HepG2 (cell line): Measurements from ENCODE around the gene ANKRD31. TPM values are rescaled to one million over a fixed set of nuclear protein-coding genes. Genes with fewer than 3 reads are reported as not detected.

Source experiments
- CBX5 ChIP-seq: sonication (generic); formaldehyde crosslinking; IDR thresholded peaks from 2 replicates; pipeline ENCODE4 v1.4.0; 2020; ENCODE audit warnings: missing genetic modification reagents, borderline replicate concordance
- ELF3 ChIP-seq: IDR thresholded peaks from 2 replicates; pipeline ENCODE4 v1.6.1; 2016; ENCODE audit warnings: missing genetic modification reagents, missing compliant biosample characterization
- FOXA1 ChIP-seq, 2 experiments: fragments of 450-650 bp in 1 of 2; sonication (generic) in 1 of 2; formaldehyde crosslinking in 1 of 2; IDR thresholded peaks; 2 replicates each; pipeline versions ENCODE4 v1.4.0 to v1.6.1; 2016 to 2020; ENCODE audit warnings: missing genetic modification reagents in 1 of 2
- HDAC2 ChIP-seq: sonication (generic); formaldehyde crosslinking; IDR thresholded peaks from 2 replicates; pipeline ENCODE4 v1.4.0; 2020; ENCODE audit warnings: missing genetic modification reagents
- HNF4A ChIP-seq: sonication (generic); formaldehyde crosslinking; IDR thresholded peaks from 2 replicates; pipeline ENCODE4 v1.4.0; 2020; ENCODE audit warnings: missing genetic modification reagents
- MED1 ChIP-seq: sonication (generic); formaldehyde crosslinking; IDR thresholded peaks from 2 replicates; pipeline ENCODE4 v1.4.0; 2020; ENCODE audit warnings: missing genetic modification reagents
- MIER3 ChIP-seq: IDR thresholded peaks from 2 replicates; pipeline ENCODE4 v1.6.1; 2016; ENCODE audit warnings: missing compliant biosample characterization, borderline replicate concordance
- ZNF350 ChIP-seq: sonication (generic); formaldehyde crosslinking; IDR thresholded peaks from 2 replicates; pipeline ENCODE4 v1.4.0; 2020; ENCODE audit warnings: mild to moderate bottlenecking, low read depth, missing genetic modification reagents, borderline replicate concordance
- ZNF607 ChIP-seq: sonication (generic); formaldehyde crosslinking; IDR thresholded peaks from 2 replicates; pipeline ENCODE4 v1.5.1; 2020; ENCODE audit warnings: missing genetic modification reagents, mild to moderate bottlenecking, borderline replicate concordance
- ZNF883 ChIP-seq: sonication (generic); formaldehyde crosslinking; IDR thresholded peaks from 2 replicates; pipeline ENCODE4 v1.5.1; 2020; ENCODE audit warnings: mild to moderate bottlenecking, missing genetic modification reagents; ENCODE audit errors: not compliant biosample characterization
- polyA plus RNA-seq, 8 experiments: library from polyadenylated mRNA; depleted of rRNA in 3 of 8; stranded (reverse) in 7 of 8; unstranded in 1 of 8; fragments of >200 nt; fragmentation: Illumina TruSeq in 4 of 8; extraction: Trizol in 4 of 8; gene quantifications; 2 replicates each; pipeline versions ENCODE4 v1.2.1 to v1.2.3, GENCODE V29; 2011 to 2016; ENCODE audit warnings: low read depth in 4 of 8, missing spikeins in 1 of 8, mixed read lengths in 1 of 8; ENCODE audit not compliant: insufficient read depth in 1 of 8
- total RNA-seq, 5 experiments: library from RNA; depleted of rRNA; stranded (reverse); fragments of >200 nt; fragmentation: Illumina TruSeq; extraction: Trizol; gene quantifications; 2 replicates each; pipeline ENCODE4 v1.2.3, GENCODE V29; 2016; ENCODE audit warnings: low read depth in 1 of 5
- TF ChIP-seq, protein P1 (sequence below): sonication (generic); formaldehyde crosslinking; IDR thresholded peaks from 2 replicates; pipeline ENCODE4 v1.4.0; 2020; ENCODE audit warnings: missing genetic modification reagents
- TF ChIP-seq, protein P2 (sequence below): sonication (generic); formaldehyde crosslinking; IDR thresholded peaks from 2 replicates; pipeline ENCODE4 v1.5.0; 2020; ENCODE audit warnings: mild to moderate bottlenecking, missing genetic modification reagents
- TF ChIP-seq, protein P3 (sequence below): sonication (generic); formaldehyde crosslinking; IDR thresholded peaks from 2 replicates; pipeline ENCODE4 v1.5.0; 2020; ENCODE audit warnings: mild to moderate bottlenecking, missing genetic modification reagents
- TF ChIP-seq, protein P4 (sequence below): sonication (generic); formaldehyde crosslinking; IDR thresholded peaks from 2 replicates; pipeline ENCODE4 v1.4.0; 2020; ENCODE audit warnings: missing genetic modification reagents, mild to moderate bottlenecking, borderline replicate concordance

ANKRD31 gene
- total and polyA plus RNA-seq, 2 of the 13 experiments (the other 11 are each of a cell fraction or from before 2014, with no cell fraction given), result 0.01 to 0.09 TPM

DNA sequence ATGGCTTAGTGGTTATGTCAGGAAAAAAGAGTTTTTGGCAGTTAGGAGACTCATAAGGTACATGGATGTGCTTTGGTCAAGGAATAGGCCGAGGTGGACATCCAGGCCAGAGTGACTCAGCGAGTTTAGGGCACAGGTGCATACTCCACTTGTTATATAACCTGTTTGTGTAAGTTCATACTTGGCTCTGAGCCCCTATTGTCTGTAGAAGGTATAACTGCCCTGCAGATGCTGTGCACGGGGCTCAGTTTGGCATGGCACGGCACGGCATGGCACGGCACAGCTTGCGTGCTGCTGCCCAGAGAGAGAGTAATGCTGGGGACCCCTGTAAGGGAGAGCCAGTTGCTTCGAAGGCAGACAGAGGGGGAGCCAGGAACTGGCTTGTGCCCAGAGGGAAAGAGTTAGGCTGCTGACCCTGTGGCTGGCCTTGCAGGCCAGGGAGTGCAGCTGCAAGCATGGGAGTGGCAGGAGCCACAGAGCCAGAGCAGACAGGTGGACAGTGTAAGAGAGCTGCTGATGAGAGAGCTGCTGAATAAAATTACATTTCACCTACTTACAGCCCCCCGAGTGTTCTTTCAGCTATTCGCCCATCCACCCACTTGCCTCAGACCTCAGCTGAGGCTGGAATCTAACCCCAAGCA is 216.5 kb downstream of the ANKRD31 start (continued):
- TF ChIP-seq, protein P1, sequence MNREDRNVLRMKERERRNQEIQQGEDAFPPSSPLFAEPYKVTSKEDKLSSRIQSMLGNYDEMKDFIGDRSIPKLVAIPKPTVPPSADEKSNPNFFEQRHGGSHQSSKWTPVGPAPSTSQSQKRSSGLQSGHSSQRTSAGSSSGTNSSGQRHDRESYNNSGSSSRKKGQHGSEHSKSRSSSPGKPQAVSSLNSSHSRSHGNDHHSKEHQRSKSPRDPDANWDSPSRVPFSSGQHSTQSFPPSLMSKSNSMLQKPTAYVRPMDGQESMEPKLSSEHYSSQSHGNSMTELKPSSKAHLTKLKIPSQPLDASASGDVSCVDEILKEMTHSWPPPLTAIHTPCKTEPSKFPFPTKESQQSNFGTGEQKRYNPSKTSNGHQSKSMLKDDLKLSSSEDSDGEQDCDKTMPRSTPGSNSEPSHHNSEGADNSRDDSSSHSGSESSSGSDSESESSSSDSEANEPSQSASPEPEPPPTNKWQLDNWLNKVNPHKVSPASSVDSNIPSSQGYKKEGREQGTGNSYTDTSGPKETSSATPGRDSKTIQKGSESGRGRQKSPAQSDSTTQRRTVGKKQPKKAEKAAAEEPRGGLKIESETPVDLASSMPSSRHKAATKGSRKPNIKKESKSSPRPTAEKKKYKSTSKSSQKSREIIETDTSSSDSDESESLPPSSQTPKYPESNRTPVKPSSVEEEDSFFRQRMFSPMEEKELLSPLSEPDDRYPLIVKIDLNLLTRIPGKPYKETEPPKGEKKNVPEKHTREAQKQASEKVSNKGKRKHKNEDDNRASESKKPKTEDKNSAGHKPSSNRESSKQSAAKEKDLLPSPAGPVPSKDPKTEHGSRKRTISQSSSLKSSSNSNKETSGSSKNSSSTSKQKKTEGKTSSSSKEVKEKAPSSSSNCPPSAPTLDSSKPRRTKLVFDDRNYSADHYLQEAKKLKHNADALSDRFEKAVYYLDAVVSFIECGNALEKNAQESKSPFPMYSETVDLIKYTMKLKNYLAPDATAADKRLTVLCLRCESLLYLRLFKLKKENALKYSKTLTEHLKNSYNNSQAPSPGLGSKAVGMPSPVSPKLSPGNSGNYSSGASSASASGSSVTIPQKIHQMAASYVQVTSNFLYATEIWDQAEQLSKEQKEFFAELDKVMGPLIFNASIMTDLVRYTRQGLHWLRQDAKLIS (CRISPR knock-in tag), result no peak
- TF ChIP-seq ZNF607 (0 out of 2 replicates have a peak, but pooled peaks have one; percentile 27), FOXA1 (IDR thresholded peaks at IDR 0.05) (no peak), FOXA1 (CRISPR knock-in tag; IDR thresholded peaks at IDR 0.05) (peak; percentile 40; the same call in 1 of the 2 replicates), ZNF350 (CRISPR knock-in tag) (peak; percentile 53; the same call in 1 of the 2 replicates), MED1 (CRISPR knock-in tag) (peak; percentile 87), CBX5 (CRISPR knock-in tag) (peak; percentile 50; the same call in 1 of the 2 replicates), ZNF883 (peak; percentile 29), ELF3 (CRISPR knock-in tag) (no peak), HNF4A (CRISPR knock-in tag) (peak; percentile 74; the same call in 1 of the 2 replicates), HDAC2 (CRISPR knock-in tag) (peak; percentile 57; the same call in 1 of the 2 replicates), MIER3 (CRISPR knock-in tag) (0 out of 2 replicates have a peak, but pooled peaks have one; percentile 42)
- TF ChIP-seq, protein P2, sequence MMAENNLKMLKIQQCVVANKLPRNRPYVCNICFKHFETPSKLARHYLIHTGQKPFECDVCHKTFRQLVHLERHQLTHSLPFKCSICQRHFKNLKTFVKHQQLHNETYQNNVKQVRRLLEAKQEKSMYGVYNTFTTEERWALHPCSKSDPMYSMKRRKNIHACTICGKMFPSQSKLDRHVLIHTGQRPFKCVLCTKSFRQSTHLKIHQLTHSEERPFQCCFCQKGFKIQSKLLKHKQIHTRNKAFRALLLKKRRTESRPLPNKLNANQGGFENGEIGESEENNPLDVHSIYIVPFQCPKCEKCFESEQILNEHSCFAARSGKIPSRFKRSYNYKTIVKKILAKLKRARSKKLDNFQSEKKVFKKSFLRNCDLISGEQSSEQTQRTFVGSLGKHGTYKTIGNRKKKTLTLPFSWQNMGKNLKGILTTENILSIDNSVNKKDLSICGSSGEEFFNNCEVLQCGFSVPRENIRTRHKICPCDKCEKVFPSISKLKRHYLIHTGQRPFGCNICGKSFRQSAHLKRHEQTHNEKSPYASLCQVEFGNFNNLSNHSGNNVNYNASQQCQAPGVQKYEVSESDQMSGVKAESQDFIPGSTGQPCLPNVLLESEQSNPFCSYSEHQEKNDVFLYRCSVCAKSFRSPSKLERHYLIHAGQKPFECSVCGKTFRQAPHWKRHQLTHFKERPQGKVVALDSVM (CRISPR knock-in tag), result no peak
- TF ChIP-seq, protein P3, sequence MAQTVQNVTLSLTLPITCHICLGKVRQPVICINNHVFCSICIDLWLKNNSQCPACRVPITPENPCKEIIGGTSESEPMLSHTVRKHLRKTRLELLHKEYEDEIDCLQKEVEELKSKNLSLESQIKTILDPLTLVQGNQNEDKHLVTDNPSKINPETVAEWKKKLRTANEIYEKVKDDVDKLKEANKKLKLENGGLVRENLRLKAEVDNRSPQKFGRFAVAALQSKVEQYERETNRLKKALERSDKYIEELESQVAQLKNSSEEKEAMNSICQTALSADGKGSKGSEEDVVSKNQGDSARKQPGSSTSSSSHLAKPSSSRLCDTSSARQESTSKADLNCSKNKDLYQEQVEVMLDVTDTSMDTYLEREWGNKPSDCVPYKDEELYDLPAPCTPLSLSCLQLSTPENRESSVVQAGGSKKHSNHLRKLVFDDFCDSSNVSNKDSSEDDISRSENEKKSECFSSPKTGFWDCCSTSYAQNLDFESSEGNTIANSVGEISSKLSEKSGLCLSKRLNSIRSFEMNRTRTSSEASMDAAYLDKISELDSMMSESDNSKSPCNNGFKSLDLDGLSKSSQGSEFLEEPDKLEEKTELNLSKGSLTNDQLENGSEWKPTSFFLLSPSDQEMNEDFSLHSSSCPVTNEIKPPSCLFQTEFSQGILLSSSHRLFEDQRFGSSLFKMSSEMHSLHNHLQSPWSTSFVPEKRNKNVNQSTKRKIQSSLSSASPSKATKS (CRISPR knock-in tag), result no peak
- TF ChIP-seq, protein P4, sequence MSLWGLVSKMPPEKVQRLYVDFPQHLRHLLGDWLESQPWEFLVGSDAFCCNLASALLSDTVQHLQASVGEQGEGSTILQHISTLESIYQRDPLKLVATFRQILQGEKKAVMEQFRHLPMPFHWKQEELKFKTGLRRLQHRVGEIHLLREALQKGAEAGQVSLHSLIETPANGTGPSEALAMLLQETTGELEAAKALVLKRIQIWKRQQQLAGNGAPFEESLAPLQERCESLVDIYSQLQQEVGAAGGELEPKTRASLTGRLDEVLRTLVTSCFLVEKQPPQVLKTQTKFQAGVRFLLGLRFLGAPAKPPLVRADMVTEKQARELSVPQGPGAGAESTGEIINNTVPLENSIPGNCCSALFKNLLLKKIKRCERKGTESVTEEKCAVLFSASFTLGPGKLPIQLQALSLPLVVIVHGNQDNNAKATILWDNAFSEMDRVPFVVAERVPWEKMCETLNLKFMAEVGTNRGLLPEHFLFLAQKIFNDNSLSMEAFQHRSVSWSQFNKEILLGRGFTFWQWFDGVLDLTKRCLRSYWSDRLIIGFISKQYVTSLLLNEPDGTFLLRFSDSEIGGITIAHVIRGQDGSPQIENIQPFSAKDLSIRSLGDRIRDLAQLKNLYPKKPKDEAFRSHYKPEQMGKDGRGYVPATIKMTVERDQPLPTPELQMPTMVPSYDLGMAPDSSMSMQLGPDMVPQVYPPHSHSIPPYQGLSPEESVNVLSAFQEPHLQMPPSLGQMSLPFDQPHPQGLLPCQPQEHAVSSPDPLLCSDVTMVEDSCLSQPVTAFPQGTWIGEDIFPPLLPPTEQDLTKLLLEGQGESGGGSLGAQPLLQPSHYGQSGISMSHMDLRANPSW (CRISPR knock-in tag), result no peak
